ENCODE results near the gene CACNB4. TPM values are rescaled to one million over a fixed set of nuclear protein-coding genes. Genes with fewer than 3 reads are reported as not detected.
"Not testable (repeated sequence)": the region's sequence is repeated elsewhere in the genome, so short reads cannot be mapped to it uniquely, and the experiment has no call there.

CACNB4 gene
- polyA plus RNA-seq = under 1 TPM in 1 of 3 donors, not detected in 2; 0.11 TPM

GRCh38 chr2:152098496-152099366 is at the start of gene CACNB4:
Gene CACNB4 (minus strand): TSS chr2:152099044.
- Mint-ChIP-seq H3K27me3 (ENCODE audit: low read depth in 3 of 3) (peaks cover 8 to 20% (median 13%) of the 10 kb centered on the region in 3 donors), H3K4me1 (peaks cover 19 to 28% of the 10 kb centered on the region in 2 donors), H3K4me3 (peak within 1 kb of the TSS; percentile 82 to 94 (median 90)), H3K27ac (peak within 1 kb of the TSS in 1 of 6 donors; percentile 18), H3K9me3 (no peaks in the 10 kb centered on the region), H3K36me3 (no peaks in the 10 kb centered on the region)
- DNase-seq = peak in 2 of 3 donors; percentile 3 to 10

DNA sequence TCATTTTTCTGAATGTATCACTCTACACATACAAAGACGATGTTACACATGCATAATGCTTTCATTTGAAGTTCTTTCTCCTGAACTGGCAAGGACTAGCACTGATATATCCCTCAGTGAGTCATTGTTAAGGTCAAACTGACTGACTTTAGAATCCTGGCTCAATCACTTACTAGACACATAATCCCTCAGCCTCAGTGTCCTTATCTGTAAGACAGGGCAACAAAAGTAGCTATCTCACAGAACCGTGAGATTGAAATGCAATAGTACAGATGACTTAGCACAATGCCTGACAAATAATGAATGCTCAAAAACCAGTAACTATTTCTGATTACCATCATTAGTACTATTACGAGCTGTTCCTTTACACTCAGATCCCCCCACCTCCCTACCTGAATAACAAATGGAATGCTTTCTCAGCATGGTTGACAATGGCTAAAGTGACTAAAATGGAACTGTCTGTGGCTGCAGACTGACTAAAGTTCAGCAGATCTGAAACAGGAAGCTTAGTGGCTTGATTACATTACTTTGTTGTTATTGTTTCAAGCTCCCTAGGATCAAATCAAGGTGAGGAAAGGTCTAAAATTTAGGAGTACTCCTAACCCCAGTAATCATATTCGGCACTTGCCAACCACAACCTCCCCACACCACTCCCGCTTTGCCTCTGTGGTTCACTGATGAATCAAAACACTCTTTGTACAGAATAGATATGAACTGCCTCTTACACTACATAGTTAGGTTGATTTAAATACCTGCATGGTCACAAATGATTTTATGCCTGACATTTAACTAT is 35.8 kb upstream of the CACNB4 start:
- no peak for DNase-seq
- H3K27ac Mint-ChIP-seq = peak overlapping the region in 5 of 6 donors; percentile 0 to 48 (median 39)
- peaks cover 12 to 22% (median 20%) of the 10 kb centered on the region in 3 donors for H3K36me3 Mint-ChIP-seq
- peaks cover 5 to 20% of the 10 kb centered on the region in 2 donors for H3K4me1 Mint-ChIP-seq
- no peaks in the 10 kb centered on the region for H3K27me3 Mint-ChIP-seq (ENCODE audit: low read depth in 3 of 3)
- H3K9me3 Mint-ChIP-seq = no peaks in the 10 kb centered on the region
- no peak overlapping the region for H3K4me3 Mint-ChIP-seq

DNA sequence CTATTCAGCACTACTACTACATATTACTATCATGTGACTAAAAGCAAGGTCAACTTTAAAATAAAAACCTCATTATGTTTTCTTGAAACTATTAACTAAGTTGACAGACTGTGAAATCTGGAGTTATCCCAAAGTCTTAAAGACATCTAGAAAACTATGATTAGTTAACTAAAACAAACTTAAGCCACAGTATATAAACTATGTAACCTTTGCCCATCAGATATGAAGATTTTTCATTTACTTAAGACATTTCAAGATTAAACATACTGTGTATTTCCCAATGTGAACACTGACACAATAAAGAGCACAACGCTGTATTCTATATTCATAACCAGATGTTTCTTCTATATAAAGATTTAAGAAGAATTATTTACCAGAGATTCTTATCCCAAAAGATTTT is 33.5 kb upstream of the CACNB4 start:
- H3K27ac Mint-ChIP-seq = peak overlapping the region in 2 of 6 donors; percentile 1 to 14
- DNase-seq = no peak
- H3K27me3 Mint-ChIP-seq (ENCODE audit: low read depth in 3 of 3) = no peaks in the 10 kb centered on the region

GRCh38 chr2:152127628-152128027 is 28.8 kb upstream of the CACNB4 start:
- Mint-ChIP-seq H3K9me3 (no peaks in the 10 kb centered on the region), H3K4me3 (no peak overlapping the region), H3K4me1 (peaks cover 11 to 26% of the 10 kb centered on the region in 2 donors), H3K27ac (peak overlapping the region in 5 of 6 donors; percentile 18 to 83 (median 60)), H3K27me3 (ENCODE audit: low read depth in 3 of 3) (no peaks in the 10 kb centered on the region), H3K36me3 (peaks cover 17 to 19% (median 17%) of the 10 kb centered on the region in 3 donors)
- no peak for DNase-seq

More for the DNA sequence above, 33.5 kb upstream of the CACNB4 start:
- peaks cover 7 to 19% (median 11%) of the 10 kb centered on the region in 3 donors for H3K36me3 Mint-ChIP-seq
- H3K4me1 Mint-ChIP-seq = peaks cover 8 to 23% of the 10 kb centered on the region in 2 donors
- no peaks in the 10 kb centered on the region for H3K9me3 Mint-ChIP-seq
- no peak overlapping the region for H3K4me3 Mint-ChIP-seq

DNA sequence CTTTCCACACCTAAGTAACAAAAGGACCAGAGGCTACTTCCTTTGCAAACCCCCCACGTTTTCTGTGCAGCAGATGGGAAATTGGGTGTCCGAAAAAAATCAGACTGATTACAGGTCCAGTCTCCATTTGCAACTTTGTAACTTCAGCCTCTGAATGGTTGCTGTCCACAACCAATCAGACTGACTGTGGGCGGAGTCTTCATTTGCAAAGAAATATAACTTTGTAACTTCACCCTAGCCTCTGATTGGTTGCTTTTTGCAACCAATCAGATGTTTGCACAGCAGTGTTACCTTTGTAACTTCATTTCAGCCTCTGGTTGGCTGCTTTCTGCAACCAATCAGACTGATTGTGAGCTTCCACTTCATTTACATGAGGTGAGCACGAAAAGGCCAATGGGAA is 27.8 kb upstream of the CACNB4 start:
- peaks cover 11 to 26% of the 10 kb centered on the region in 2 donors for H3K4me1 Mint-ChIP-seq
- peak overlapping the region in 3 of 5 donors; percentile 35 to 53 (median 39) for H3K4me3 Mint-ChIP-seq
- no peaks in the 10 kb centered on the region for H3K27me3 Mint-ChIP-seq (ENCODE audit: low read depth in 3 of 3)
- no peaks in the 10 kb centered on the region for H3K9me3 Mint-ChIP-seq
- H3K36me3 Mint-ChIP-seq = peaks cover 11 to 15% (median 13%) of the 10 kb centered on the region in 3 donors
- H3K27ac Mint-ChIP-seq = peak overlapping the region in 5 of 6 donors; percentile 13 to 83 (median 71)
- peak; percentile 10 to 22 (median 19) for DNase-seq

GRCh38 chr2:152122161-152122560 is 23.3 kb upstream of the CACNB4 start:
- no peaks in the 10 kb centered on the region for H3K27me3 Mint-ChIP-seq (ENCODE audit: low read depth in 3 of 3)
- peaks cover 17 to 27% (median 21%) of the 10 kb centered on the region in 3 donors for H3K36me3 Mint-ChIP-seq
- H3K9me3 Mint-ChIP-seq = no peaks in the 10 kb centered on the region
- no peak overlapping the region for H3K27ac Mint-ChIP-seq
- no peak overlapping the region for H3K4me3 Mint-ChIP-seq
- H3K4me1 Mint-ChIP-seq = peaks cover 7 to 22% of the 10 kb centered on the region in 2 donors
- DNase-seq = no peak

DNA sequence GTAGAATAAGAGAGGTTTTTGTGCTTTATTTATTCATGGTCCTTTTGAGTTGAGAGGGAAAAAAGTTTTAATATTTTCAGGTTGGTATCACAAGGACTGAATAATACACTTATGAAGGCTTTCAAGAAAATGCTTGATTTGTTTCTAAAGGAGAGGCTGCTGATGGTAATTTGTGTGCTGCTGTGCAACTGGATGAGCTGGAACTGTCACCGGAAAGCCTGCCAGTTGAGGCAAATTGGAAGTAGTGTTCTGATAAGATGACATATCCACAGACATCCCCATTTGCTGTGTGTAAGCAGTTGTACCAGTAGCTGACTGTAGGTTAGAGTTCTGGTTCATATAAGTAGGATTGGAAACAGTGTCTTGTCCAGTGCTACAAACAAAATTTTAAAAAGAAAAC is 21.6 kb upstream of the CACNB4 start:
- Mint-ChIP-seq H3K27ac (peak overlapping the region in 1 of 6 donors; percentile 4), H3K4me1 (peaks cover under 1 to 12% of the 10 kb centered on the region in 2 donors), H3K27me3 (ENCODE audit: low read depth in 3 of 3) (no peaks in the 10 kb centered on the region), H3K4me3 (no peak overlapping the region), H3K36me3 (peaks cover 17 to 33% (median 19%) of the 10 kb centered on the region in 3 donors), H3K9me3 (no peaks in the 10 kb centered on the region)
- no peak for DNase-seq

GRCh38 chr2:152115952-152116351 is 17.1 kb upstream of the CACNB4 start:
- Mint-ChIP-seq H3K4me3 (no peak overlapping the region), H3K4me1 (peaks cover 3 to 14% of the 10 kb centered on the region in 2 donors), H3K36me3 (peaks cover 6 to 25% (median 11%) of the 10 kb centered on the region in 3 donors), H3K27me3 (ENCODE audit: low read depth in 3 of 3) (no peaks in the 10 kb centered on the region), H3K9me3 (no peaks in the 10 kb centered on the region), H3K27ac (peak overlapping the region in 1 of 6 donors; percentile 46)
- DNase-seq = no peak

- no peak for DNase-seq
- Mint-ChIP-seq H3K27ac (no peak overlapping the region), H3K9me3 (no peaks in the 10 kb centered on the region), H3K36me3 (peaks cover 3 to 18% (median 4%) of the 10 kb centered on the region in 3 donors), H3K4me3 (no peak overlapping the region), H3K4me1 (peaks cover 9 to 20% of the 10 kb centered on the region in 2 donors), H3K27me3 (ENCODE audit: low read depth in 3 of 3) (no peaks in the 10 kb centered on the region)
These were observed 15.5 kb upstream of the CACNB4 start for GRCh38 chr2:152114366-152114765.

GRCh38 chr2:152107140-152107539 is 8.3 kb upstream of the CACNB4 start:
- H3K27me3 Mint-ChIP-seq (ENCODE audit: low read depth in 3 of 3); H3K4me3 Mint-ChIP-seq; H3K9me3 Mint-ChIP-seq; H3K27ac Mint-ChIP-seq; DNase-seq; H3K36me3 Mint-ChIP-seq: not testable (repeated sequence)
- H3K4me1 Mint-ChIP-seq = peaks cover 9 to 15% of the 10 kb centered on the region in 2 donors

DNA sequence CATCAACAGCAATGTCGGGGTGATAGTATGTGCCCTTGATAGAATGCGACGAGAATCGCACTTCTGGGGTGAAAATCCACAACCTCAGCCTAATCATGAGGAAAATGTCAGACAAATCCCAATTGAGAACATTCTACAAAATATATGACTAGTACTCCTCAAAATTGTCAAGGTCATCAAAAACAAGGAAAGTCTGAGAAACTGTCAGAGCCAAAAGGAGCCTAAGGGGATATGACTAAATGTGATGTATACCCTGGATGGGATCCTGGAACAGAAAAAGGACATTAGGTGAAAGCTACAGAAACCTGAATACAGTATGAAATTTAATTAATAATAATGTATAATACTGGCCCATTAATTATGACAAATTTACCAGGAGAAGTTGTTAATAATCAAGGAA is 7.6 kb upstream of the CACNB4 start:
- Mint-ChIP-seq H3K27me3 (ENCODE audit: low read depth in 3 of 3) (peaks cover 0 to 4% (median 1%) of the 10 kb centered on the region in 3 donors), H3K27ac (no peak overlapping the region), H3K9me3 (no peaks in the 10 kb centered on the region), H3K4me1 (peaks cover 9 to 12% of the 10 kb centered on the region in 2 donors), H3K4me3 (no peak overlapping the region), H3K36me3 (no peaks in the 10 kb centered on the region)
- DNase-seq = no peak

- no peak overlapping the region for H3K27ac Mint-ChIP-seq
- H3K27me3 Mint-ChIP-seq (ENCODE audit: low read depth in 3 of 3) = peaks cover 5 to 16% (median 14%) of the 10 kb centered on the region in 3 donors
- H3K4me3 Mint-ChIP-seq = no peak overlapping the region
- peaks cover 10 to 18% of the 10 kb centered on the region in 2 donors for H3K4me1 Mint-ChIP-seq
- no peak for DNase-seq
- H3K9me3 Mint-ChIP-seq = no peaks in the 10 kb centered on the region
- H3K36me3 Mint-ChIP-seq = no peaks in the 10 kb centered on the region
These were observed 4.4 kb upstream of the CACNB4 start for GRCh38 chr2:152103271-152103670.

GRCh38 chr2:152100961-152101360 is 2.1 kb upstream of the CACNB4 start:
- H3K4me3 Mint-ChIP-seq = no peak overlapping the region
- DNase-seq = no peak
- H3K4me1 Mint-ChIP-seq = peaks cover 19 to 28% of the 10 kb centered on the region in 2 donors
- H3K36me3 Mint-ChIP-seq = no peaks in the 10 kb centered on the region
- no peaks in the 10 kb centered on the region for H3K9me3 Mint-ChIP-seq
- H3K27ac Mint-ChIP-seq = no peak overlapping the region
- peaks cover 8 to 20% (median 14%) of the 10 kb centered on the region in 3 donors for H3K27me3 Mint-ChIP-seq (ENCODE audit: low read depth in 3 of 3)

Data from immature natural killer cell (primary cell).